Kidney (tissue), 14 donors: Measurements from ENCODE around the gene NUDT16. TPM values are rescaled to one million over a fixed set of nuclear protein-coding genes. Genes with fewer than 3 reads are reported as not detected.

Experiments used
- DNase-seq, 5 donors: peaks; one replicate each; pipeline ENCODE4 v3.0.0-alpha.2; 2013 to 2020
- FAIRE-seq: peaks from 2 replicates; lab custom pipeline; 2012; peaks lifted over from hg19 to GRCh38; lab: Jason Lieb, UNC
- H3K27ac ChIP-seq, 2 donors: one replicate each; pipeline ENCODE4 v1.7.0; 2013; ENCODE audit warnings: low read depth in 2 of 2, low read length in 2 of 2, inconsistent platforms in 1 of 2
- H3K27me3 ChIP-seq: one replicate; pipeline ENCODE4 v1.7.1; 2013; ENCODE audit warnings: low read length, inconsistent platforms; ENCODE audit not compliant: control insufficient read depth, insufficient read depth
- H3K36me3 ChIP-seq, 3 donors: one replicate each; pipeline versions ENCODE4 v1.7.0 to v1.7.1; 2013; ENCODE audit warnings: low read length in 3 of 3, control low read depth in 1 of 3, inconsistent platforms in 1 of 3; ENCODE audit not compliant: insufficient read depth in 3 of 3, control insufficient read depth in 2 of 3
- H3K4me1 ChIP-seq, 3 donors: one replicate each; pipeline versions ENCODE4 v1.7.0 to v1.7.1; 2013; ENCODE audit warnings: low read length in 3 of 3, inconsistent platforms in 1 of 3, low read depth in 1 of 3; ENCODE audit not compliant: control insufficient read depth in 2 of 3, insufficient read depth in 2 of 3
- H3K4me3 ChIP-seq, 3 donors: one replicate each; pipeline versions ENCODE4 v1.7.0 to v1.8.1; 2013; ENCODE audit warnings: low read length in 3 of 3, control low read depth in 1 of 3, inconsistent platforms in 1 of 3
- H3K9ac ChIP-seq, 3 donors: one replicate each; pipeline versions ENCODE4 v1.7.0 to v1.7.1; 2013; ENCODE audit warnings: low read length in 3 of 3, control low read depth in 1 of 3, inconsistent platforms in 1 of 3
- H3K9me3 ChIP-seq, 3 donors: one replicate each; pipeline versions ENCODE4 v1.7.0 to v1.7.1; 2013; ENCODE audit warnings: low read length in 3 of 3, control low read depth in 1 of 3, inconsistent platforms in 1 of 3; ENCODE audit not compliant: control insufficient read depth in 2 of 3, insufficient read depth in 1 of 3
- CTCF ChIP-seq: IDR thresholded peaks from 3 replicates; pipeline ENCODE4 v1.5.1; 2012; ENCODE audit warnings: mild to moderate bottlenecking, moderate library complexity, borderline replicate concordance; ENCODE audit not compliant: insufficient read depth; ENCODE audit errors: extremely low read depth
- intact Hi-C: fragments of 100-400 bp; cut with DNase I; formaldehyde crosslinking; loops from one replicate; pipeline ENCODE4 v1.11.1; 2022
- polyA plus RNA-seq: library from polyadenylated mRNA; stranded (reverse); fragments of 350-450 nt; fragmentation: Illumina TruSeq; extraction: RNeasy Lipid Tissue Mini Kit (QIAGEN cat#74804); gene quantifications from one replicate; pipeline ENCODE4 v1.2.3, GENCODE V29; 2014; ENCODE audit warnings: low read depth, low replicate concordance; ENCODE audit not compliant: insufficient read depth
- total RNA-seq: library from RNA; stranded (reverse); fragmentation: NEBNext Ultra II Directional; extraction: Animal tissue kit (Norgen Biotek cat#: 25700); gene quantifications from one replicate; pipeline ENCODE4 v1.2.1, GENCODE V29; 2021
- donor health status: control.
- donor health status: control.
- donor health status: control.
- donor health status: control.
- donor health status: control.
- donor health status: DM: yes; HTN: yes; CAD: no.
- donor health status: Normal renal cell carcinoma (clear cell type).

The NUDT16 gene
- total and polyA plus RNA-seq, 2 donors from 2014 or later = 40.1 to 43.2 TPM

- Histone ChIP-seq H3K27ac (no peak overlapping the region), H3K27me3 (no peaks in the 10 kb centered on the region), H3K9me3 (peaks cover 0 to 3% (median 0%) of the 10 kb centered on the region in 3 donors), H3K36me3 (no peaks in the 10 kb centered on the region), H3K4me1 (no peaks in the 10 kb centered on the region), H3K4me3 (no peak overlapping the region), H3K9ac (no peak overlapping the region)
- FAIRE-seq (no peak), DNase-seq (peak in 2 of 5 donors; percentile 26 to 30)
- no peak for TF ChIP-seq CTCF
- intact Hi-C loops = no loop called here
These were observed 20.4 kb downstream of the NUDT16 start for GRCh38 chr3:131401978-131402377.

GRCh38 chr3:131402391-131403039, 20.9 kb downstream of the NUDT16 start:
- FAIRE-seq (no peak), DNase-seq (no peak)
- no peak for TF ChIP-seq CTCF
- Histone ChIP-seq H3K27me3 (no peaks in the 10 kb centered on the region), H3K9ac (no peak overlapping the region), H3K36me3 (no peaks in the 10 kb centered on the region), H3K9me3 (peaks cover 0 to 3% (median 0%) of the 10 kb centered on the region in 3 donors), H3K4me1 (no peaks in the 10 kb centered on the region), H3K4me3 (no peak overlapping the region), H3K27ac (no peak overlapping the region)
- intact Hi-C loops = no loop called here

GRCh38 chr3:131403216-131403895, 21.8 kb downstream of the NUDT16 start:
- peaks cover 0 to 3% (median 0%) of the 10 kb centered on the region in 3 donors for H3K9me3 ChIP-seq
- no peak overlapping the region for H3K4me3 ChIP-seq
- intact Hi-C loops = no loop called here
- no peak for TF ChIP-seq CTCF
- DNase-seq = no peak
- H3K27ac ChIP-seq = no peak overlapping the region
- H3K4me1 ChIP-seq = no peaks in the 10 kb centered on the region
- no peaks in the 10 kb centered on the region for H3K27me3 ChIP-seq
- H3K36me3 ChIP-seq = no peaks in the 10 kb centered on the region
- no peak overlapping the region for H3K9ac ChIP-seq
- no peak for FAIRE-seq
